WTC11 (cell line): Measurements from ENCODE around the gene WDR59. TPM values are rescaled to one million over a fixed set of nuclear protein-coding genes. Genes with fewer than 3 reads are reported as not detected.
"Not testable (repeated sequence)": the region's sequence is repeated elsewhere in the genome, so short reads cannot be mapped to it uniquely, and the experiment has no call there.

Experiments
- ATAC-seq: fragments of 200-7000 bp; cut with Tn5 transposase; 2 replicates; pipeline ENCODE4 v1.10.0; 2021; ENCODE audit warnings: mild to moderate bottlenecking, moderate library complexity
- CTCF ChIA-PET: fragments of 300-600 bp; sonication (Branson Sonifier 250); formaldehyde crosslinking; loops from one replicate; lab custom pipeline; 2021; ENCODE audit warnings: antibody characterized with exemption; lab: Charles Lee
- POLR2A ChIA-PET: fragments of 350-600 bp; sonication (Branson Sonifier 250); formaldehyde crosslinking; loops from one replicate; lab custom pipeline; 2021; ENCODE audit warnings: antibody characterized with exemption; lab: Charles Lee
- DNase-seq: peaks from one replicate; pipeline ENCODE4 v3.0.0; 2021; ENCODE audit warnings: low spot score
- H3K27ac Mint-ChIP-seq: 2 replicates; pipeline ENCODE4 v1.8.0; 2021; ENCODE audit warnings: mixed read lengths
- H3K27me3 Mint-ChIP-seq: 2 replicates; pipeline ENCODE4 v1.8.0; 2021; ENCODE audit warnings: low read depth, mild to moderate bottlenecking, moderate library complexity, mixed read lengths
- H3K36me3 Mint-ChIP-seq: 2 replicates; pipeline ENCODE4 v1.8.0; 2021; ENCODE audit warnings: mixed read lengths
- H3K4me1 Mint-ChIP-seq: 2 replicates; pipeline ENCODE4 v1.8.0; 2022; ENCODE audit warnings: mixed read lengths
- H3K4me3 Mint-ChIP-seq: 2 replicates; pipeline ENCODE4 v1.8.0; 2021; ENCODE audit warnings: mild to moderate bottlenecking, moderate library complexity, mixed read lengths
- H3K9me3 Mint-ChIP-seq: 2 replicates; pipeline ENCODE4 v1.8.0; 2021; ENCODE audit warnings: mixed read lengths
- ATF3 ChIP-seq: sonication (generic); formaldehyde crosslinking; conservative IDR thresholded peaks from 2 replicates; pipeline ENCODE4 v1.8.1; 2022; ENCODE audit warnings: mild to moderate bottlenecking, missing genetic modification reagents
- CREB1 ChIP-seq: sonication (generic); formaldehyde crosslinking; IDR thresholded peaks from 2 replicates; pipeline ENCODE4 v1.8.0; 2023; ENCODE audit warnings: mild to moderate bottlenecking, missing genetic modification reagents
- E2F1 ChIP-seq: sonication (generic); formaldehyde crosslinking; IDR thresholded peaks from 2 replicates; pipeline ENCODE4 v1.8.0; 2022; ENCODE audit warnings: mild to moderate bottlenecking, missing genetic modification reagents
- E2F4 ChIP-seq: sonication (generic); formaldehyde crosslinking; IDR thresholded peaks from 2 replicates; pipeline ENCODE4 v1.8.1; 2022; ENCODE audit warnings: low read depth, mild to moderate bottlenecking, moderate library complexity, missing genetic modification reagents, borderline replicate concordance
- ELF4 ChIP-seq: sonication (generic); formaldehyde crosslinking; IDR thresholded peaks from 2 replicates; pipeline ENCODE4 v1.8.1; 2022; ENCODE audit warnings: low read depth, mild to moderate bottlenecking, moderate library complexity, missing genetic modification reagents
- EMX1 ChIP-seq: fragments of 250-450 bp; sonication (Bioruptor Pico); IDR thresholded peaks from 2 replicates; pipeline ENCODE4 v1.8.0; 2021; ENCODE audit warnings: mild to moderate bottlenecking
- FOXK1 ChIP-seq: sonication (generic); formaldehyde crosslinking; IDR thresholded peaks from 2 replicates; pipeline ENCODE4 v1.8.0; 2022; ENCODE audit warnings: mild to moderate bottlenecking, moderate library complexity, missing genetic modification reagents
- GABPB1 ChIP-seq: sonication (generic); formaldehyde crosslinking; IDR thresholded peaks from 2 replicates; pipeline ENCODE4 v1.8.1; 2023; ENCODE audit warnings: mild to moderate bottlenecking, missing genetic modification reagents
- MAX ChIP-seq: sonication (generic); formaldehyde crosslinking; IDR thresholded peaks from 2 replicates; pipeline ENCODE4 v1.8.0; 2022; ENCODE audit warnings: mild to moderate bottlenecking, missing genetic modification reagents
- MYBL2 ChIP-seq: sonication (generic); formaldehyde crosslinking; IDR thresholded peaks from 2 replicates; pipeline ENCODE4 v1.8.1; 2023; ENCODE audit warnings: mild to moderate bottlenecking, moderate library complexity, missing genetic modification reagents
- NFATC4 ChIP-seq: fragments of 250-450 bp; sonication (Bioruptor Pico); IDR thresholded peaks from 2 replicates; pipeline ENCODE4 v1.9.0; 2021; ENCODE audit warnings: mild to moderate bottlenecking
- NFYB ChIP-seq: sonication (generic); formaldehyde crosslinking; conservative IDR thresholded peaks from 2 replicates; pipeline ENCODE4 v1.8.0; 2022; ENCODE audit warnings: low read depth, missing genetic modification reagents
- NR1H2 ChIP-seq: sonication (generic); formaldehyde crosslinking; IDR thresholded peaks from 2 replicates; pipeline ENCODE4 v1.9.0; 2021; ENCODE audit warnings: mild to moderate bottlenecking, moderate library complexity, missing genetic modification reagents
- NR2C2 ChIP-seq: sonication (generic); formaldehyde crosslinking; IDR thresholded peaks from 2 replicates; pipeline ENCODE4 v1.8.0; 2022; ENCODE audit warnings: mild to moderate bottlenecking, missing genetic modification reagents
- NR3C1 ChIP-seq: sonication (generic); formaldehyde crosslinking; conservative IDR thresholded peaks from 2 replicates; pipeline ENCODE4 v1.8.1; 2023; ENCODE audit warnings: low read depth, mild to moderate bottlenecking, missing genetic modification reagents
- SP1 ChIP-seq: sonication (generic); formaldehyde crosslinking; conservative IDR thresholded peaks from 2 replicates; pipeline ENCODE4 v1.8.1; 2022; ENCODE audit warnings: missing genetic modification reagents
- USF1 ChIP-seq: sonication (generic); formaldehyde crosslinking; IDR thresholded peaks from 2 replicates; pipeline ENCODE4 v1.8.0; 2022; ENCODE audit warnings: mild to moderate bottlenecking, missing genetic modification reagents
- ZNF138 ChIP-seq: sonication (generic); formaldehyde crosslinking; conservative IDR thresholded peaks from 2 replicates; pipeline ENCODE4 v1.8.1; 2022; ENCODE audit warnings: mild to moderate bottlenecking, moderate library complexity, missing genetic modification reagents
- ZNF416 ChIP-seq: fragments of 250-450 bp; sonication (Bioruptor Pico); IDR thresholded peaks from 2 replicates; pipeline ENCODE4 v1.9.0; 2021; ENCODE audit warnings: mild to moderate bottlenecking, inconsistent platforms
- ZNF423 ChIP-seq: fragments of 250-450 bp; sonication (Bioruptor Pico); IDR thresholded peaks from 2 replicates; pipeline ENCODE4 v2.1.2; 2022; ENCODE audit warnings: mild to moderate bottlenecking, moderate library complexity
- ZNF671 ChIP-seq: fragments of 250-450 bp; sonication (Bioruptor Pico); IDR thresholded peaks from 2 replicates; pipeline ENCODE4 v1.8.0; 2021; ENCODE audit warnings: mild to moderate bottlenecking
- ZSCAN18 ChIP-seq: fragments of 250-450 bp; sonication (Bioruptor Pico); IDR thresholded peaks from 2 replicates; pipeline ENCODE4 v2.1.2; 2022; ENCODE audit warnings: mild to moderate bottlenecking, moderate library complexity
- total RNA-seq: library from RNA; stranded (reverse); gene quantifications from 3 replicates; pipeline ENCODE4 v1.2.3, GENCODE V29; 2021

Gene WDR59
- total RNA-seq, 1 experiment from 2014 or later: 100 TPM

- H3K27ac Mint-ChIP-seq: no peak overlapping the region
Observed at GRCh38 chr16:74909665-74910064, 75.3 kb downstream of the WDR59 start.

GRCh38 chr16:74908759-74909158, 76.2 kb downstream of the WDR59 start:
- peaks cover 74% of the 10 kb centered on the region for H3K36me3 Mint-ChIP-seq
- H3K4me1 Mint-ChIP-seq, DNase-seq, H3K27me3 Mint-ChIP-seq, H3K27ac Mint-ChIP-seq, POLR2A ChIA-PET, CTCF ChIA-PET, ATAC-seq, H3K4me3 Mint-ChIP-seq: not testable (repeated sequence)
- H3K9me3 Mint-ChIP-seq: peaks cover 14% of the 10 kb centered on the region

More at GRCh38 chr16:74909665-74910064, 75.3 kb downstream of the WDR59 start:
- peaks cover 15% of the 10 kb centered on the region for H3K9me3 Mint-ChIP-seq
- no peak for TF ChIP-seq MYBL2 (CRISPR knock-in tag)
- no peak for TF ChIP-seq ZNF423
- no peak for TF ChIP-seq MAX (CRISPR knock-in tag)
- TF ChIP-seq GABPB1 (CRISPR knock-in tag): no peak
- no peak for TF ChIP-seq ZNF138 (CRISPR knock-in tag)
- no peak for TF ChIP-seq EMX1 (CRISPR knock-in tag)
- H3K36me3 Mint-ChIP-seq: peaks cover 80% of the 10 kb centered on the region
- DNase-seq (no peak), ATAC-seq (no peak)
- no peaks in the 10 kb centered on the region for H3K4me1 Mint-ChIP-seq
- H3K4me3 Mint-ChIP-seq: no peak overlapping the region
- ChIA-PET POLR2A (no interaction called here), CTCF (no interaction called here)
- no peaks in the 10 kb centered on the region for H3K27me3 Mint-ChIP-seq

GRCh38 chr16:74903901-74904678, 80.8 kb downstream of the WDR59 start:
- TF ChIP-seq FOXK1 (CRISPR knock-in tag) (no peak), NR3C1 (CRISPR knock-in tag) (no peak), NR1H2 (CRISPR knock-in tag) (no peak), E2F4 (no peak), ZNF671 (no peak), ATF3 (no peak), ZNF423 (no peak), ELF4 (CRISPR knock-in tag) (no peak)
- CTCF ChIA-PET: interaction anchor here (1.2 kb wide), 1 partner anchor 41 kb away, joined by 3 read pairs; no protein-coding TSS in a partner anchor
- H3K9me3 Mint-ChIP-seq: no peaks in the 10 kb centered on the region
- H3K4me1 Mint-ChIP-seq: peaks cover 5% of the 10 kb centered on the region
- no peak for DNase-seq
- no peak overlapping the region for H3K4me3 Mint-ChIP-seq
- no peak overlapping the region for H3K27ac Mint-ChIP-seq
- peaks cover 52% of the 10 kb centered on the region for H3K36me3 Mint-ChIP-seq
- H3K27me3 Mint-ChIP-seq: no peaks in the 10 kb centered on the region
- POLR2A ChIA-PET: no interaction called here
- no peak for ATAC-seq

GRCh38 chr16:74903120-74903519, 81.8 kb downstream of the WDR59 start:
- POLR2A ChIA-PET: no interaction called here
- no peak for ATAC-seq
- H3K36me3 Mint-ChIP-seq: peaks cover 50% of the 10 kb centered on the region

GRCh38 chr16:74902161-74902560, 82.8 kb downstream of the WDR59 start:
- peaks cover 15% of the 10 kb centered on the region for H3K4me1 Mint-ChIP-seq
- ChIA-PET CTCF (no interaction called here), POLR2A (no interaction called here)
- no peaks in the 10 kb centered on the region for H3K27me3 Mint-ChIP-seq
- DNase-seq: no peak
- no peak overlapping the region for H3K4me3 Mint-ChIP-seq
- H3K36me3 Mint-ChIP-seq: peaks cover 40% of the 10 kb centered on the region
- H3K27ac Mint-ChIP-seq: no peak overlapping the region
- no peak for ATAC-seq
- H3K9me3 Mint-ChIP-seq: no peaks in the 10 kb centered on the region
- no peak for TF ChIP-seq ZSCAN18 (CRISPR knock-in tag)
- TF ChIP-seq ZNF416: no peak
- no peak for TF ChIP-seq NR2C2
- no peak for TF ChIP-seq NFATC4 (CRISPR knock-in tag)
- no peak for TF ChIP-seq CREB1
- no peak for TF ChIP-seq E2F1 (CRISPR knock-in tag)
- TF ChIP-seq NFYB: no peak
- TF ChIP-seq USF1: no peak
- TF ChIP-seq ZNF138 (CRISPR knock-in tag): no peak

More at GRCh38 chr16:74903120-74903519, 81.8 kb downstream of the WDR59 start:
- peaks cover 15% of the 10 kb centered on the region for H3K4me1 Mint-ChIP-seq
- DNase-seq: no peak
- CTCF ChIA-PET: interaction anchor here (1.2 kb wide), 1 partner anchor 40 kb away, joined by 3 read pairs; no protein-coding TSS in a partner anchor
- no peaks in the 10 kb centered on the region for H3K9me3 Mint-ChIP-seq
- no peaks in the 10 kb centered on the region for H3K27me3 Mint-ChIP-seq
- no peak overlapping the region for H3K4me3 Mint-ChIP-seq
- no peak for TF ChIP-seq SP1 (CRISPR knock-in tag)
- H3K27ac Mint-ChIP-seq: no peak overlapping the region
